Activated CD8-positive, alpha-beta memory T cell treated with anti-CD3 and anti-CD28 coated beads, Interleukin-2, amount 50 U/mL, for 4 hours (primary cell): Measurements from ENCODE around the gene CUL3.

Experiments
- DNase-seq: peaks from one replicate; pipeline ENCODE4 v3.0.0-alpha.2; 2020

The CUL3 gene

DNA sequence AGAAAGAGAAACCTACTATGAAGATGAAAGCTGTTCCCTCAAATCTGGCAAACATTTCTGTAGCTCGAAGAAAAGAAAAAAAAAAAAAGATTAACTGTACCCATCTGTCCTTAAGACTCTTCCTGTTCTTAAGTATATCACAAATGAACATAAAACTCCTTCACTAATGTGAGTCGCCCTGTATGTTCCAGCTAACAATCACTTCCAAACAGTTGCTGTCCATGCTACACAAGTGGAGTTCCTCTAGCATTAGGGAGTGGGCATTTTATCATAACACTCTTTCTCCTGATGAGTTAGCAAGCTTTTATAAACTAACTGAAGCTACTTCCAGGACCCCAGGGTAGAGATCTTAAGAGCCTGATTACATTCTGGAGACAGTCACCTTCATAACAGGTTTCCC lies 5.8 kb downstream of the CUL3 start:
- no peak for DNase-seq

DNA sequence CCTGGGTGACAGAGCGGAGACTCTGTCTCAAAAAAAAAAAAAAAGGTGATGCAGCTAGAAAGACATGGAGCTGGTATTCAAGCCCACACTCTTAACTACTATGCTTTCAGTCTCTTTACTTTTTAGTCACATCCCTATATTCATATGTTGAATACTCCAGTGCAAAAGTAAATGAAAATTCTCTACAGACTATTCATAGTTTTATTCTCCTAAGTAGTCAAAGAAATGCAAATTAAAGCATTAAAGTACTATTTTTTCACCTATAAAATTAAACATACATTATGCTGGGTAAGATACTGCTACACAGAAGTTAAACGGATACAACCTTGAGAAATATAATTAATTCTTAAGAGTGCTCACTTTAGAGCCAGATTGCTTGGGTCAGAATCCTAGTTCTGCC lies 7.6 kb downstream of the CUL3 start:
- DNase-seq, result no peak

DNA sequence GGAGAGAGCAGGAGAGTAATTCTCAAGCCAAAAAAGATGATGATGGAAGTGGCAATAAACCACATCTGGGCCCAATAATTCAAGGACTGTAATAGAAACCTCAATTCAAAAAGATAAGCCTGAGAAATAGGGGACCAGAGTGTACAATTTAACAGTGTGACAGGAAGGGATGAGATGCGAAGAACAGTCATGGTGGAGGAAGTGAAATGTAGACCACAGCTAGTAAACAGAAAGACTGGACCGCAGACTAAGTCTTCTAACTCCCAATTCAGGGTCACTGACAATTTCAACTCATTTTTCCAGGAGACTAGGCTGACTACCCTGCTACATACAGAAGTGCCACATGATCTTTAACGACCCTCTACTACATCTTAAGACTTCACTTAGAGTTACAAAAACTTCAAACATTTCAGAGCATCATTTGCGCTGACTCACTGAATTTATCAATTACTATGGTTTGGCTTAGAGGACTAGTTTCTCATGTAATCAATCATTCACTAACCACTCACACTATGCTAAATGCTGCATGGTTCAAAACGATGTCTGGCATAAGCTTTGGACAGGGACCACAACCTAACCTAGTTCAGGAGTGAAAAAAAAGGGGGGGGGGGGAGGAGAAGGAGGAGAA lies 9.0 kb downstream of the CUL3 start:
- DNase-seq, result no peak

DNA sequence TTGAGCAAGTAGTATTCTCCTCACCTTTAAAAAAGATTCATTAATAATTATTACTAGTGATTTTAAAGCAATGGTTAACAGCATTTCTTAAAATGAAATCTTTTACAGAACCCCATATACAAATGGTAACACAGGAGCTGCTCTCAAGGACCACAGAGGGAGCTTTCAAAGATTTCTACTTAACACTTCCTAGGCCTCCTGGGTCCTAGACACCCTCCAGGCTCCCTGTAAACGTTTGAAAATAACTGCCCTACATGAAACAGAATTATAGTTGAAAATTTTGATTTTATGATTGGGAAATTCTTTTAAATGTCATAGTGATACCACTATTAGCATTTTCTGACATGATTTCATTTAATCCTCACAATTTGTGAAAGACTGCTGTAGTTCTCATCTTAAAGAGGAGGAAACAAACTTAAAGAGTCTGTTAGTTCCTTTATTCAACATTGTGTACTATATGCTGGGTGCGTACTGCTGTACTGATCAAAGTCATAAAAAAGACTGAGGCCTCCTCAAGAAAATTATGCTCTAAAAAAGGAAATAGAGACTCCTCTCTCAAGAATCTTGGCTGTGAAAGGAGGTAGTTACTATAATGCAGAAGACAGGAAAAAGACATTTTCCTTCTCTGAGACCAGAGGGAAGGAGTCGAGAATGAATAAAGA lies 10.6 kb downstream of the CUL3 start:
- DNase-seq, result no peak

DNA sequence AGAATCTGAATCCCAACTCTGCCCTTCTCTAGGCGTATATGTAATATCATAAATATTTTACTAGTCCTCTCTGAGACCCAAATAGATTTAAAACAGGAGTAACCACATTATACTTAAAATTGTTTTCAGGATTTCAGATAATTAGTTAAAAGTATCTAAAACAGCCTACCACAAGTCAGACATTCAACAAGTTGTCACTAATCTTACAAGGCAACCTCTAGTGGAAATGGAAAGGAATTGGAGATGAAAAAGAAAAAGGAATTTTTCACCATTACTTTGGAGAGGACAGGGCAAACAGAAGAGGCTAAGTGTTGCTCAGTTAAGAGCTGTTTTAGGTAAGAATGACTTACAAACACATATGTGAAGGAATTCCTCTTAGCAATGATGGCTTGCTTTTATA lies 11.4 kb downstream of the CUL3 start:
- no peak for DNase-seq

DNA sequence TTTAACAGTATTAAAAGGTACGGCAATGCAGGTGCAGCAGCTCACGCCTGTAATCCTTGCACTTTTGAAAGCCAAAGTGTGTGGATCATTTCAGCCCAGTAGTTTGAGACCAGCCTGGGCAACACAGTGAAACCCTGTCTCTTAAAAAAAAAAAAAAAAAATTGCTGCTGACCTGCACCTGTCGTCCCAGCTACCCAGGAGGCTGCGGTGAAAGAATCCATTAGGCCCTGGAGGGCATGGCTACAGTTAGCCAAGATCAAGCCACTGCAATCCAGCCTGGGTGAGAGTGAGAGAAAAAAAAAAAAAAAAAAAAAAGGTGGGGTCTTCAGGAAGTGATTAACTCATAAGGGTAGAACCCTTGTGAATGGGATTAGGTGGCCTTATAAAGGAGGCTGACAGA lies 12.8 kb downstream of the CUL3 start:
- no peak for DNase-seq

DNA sequence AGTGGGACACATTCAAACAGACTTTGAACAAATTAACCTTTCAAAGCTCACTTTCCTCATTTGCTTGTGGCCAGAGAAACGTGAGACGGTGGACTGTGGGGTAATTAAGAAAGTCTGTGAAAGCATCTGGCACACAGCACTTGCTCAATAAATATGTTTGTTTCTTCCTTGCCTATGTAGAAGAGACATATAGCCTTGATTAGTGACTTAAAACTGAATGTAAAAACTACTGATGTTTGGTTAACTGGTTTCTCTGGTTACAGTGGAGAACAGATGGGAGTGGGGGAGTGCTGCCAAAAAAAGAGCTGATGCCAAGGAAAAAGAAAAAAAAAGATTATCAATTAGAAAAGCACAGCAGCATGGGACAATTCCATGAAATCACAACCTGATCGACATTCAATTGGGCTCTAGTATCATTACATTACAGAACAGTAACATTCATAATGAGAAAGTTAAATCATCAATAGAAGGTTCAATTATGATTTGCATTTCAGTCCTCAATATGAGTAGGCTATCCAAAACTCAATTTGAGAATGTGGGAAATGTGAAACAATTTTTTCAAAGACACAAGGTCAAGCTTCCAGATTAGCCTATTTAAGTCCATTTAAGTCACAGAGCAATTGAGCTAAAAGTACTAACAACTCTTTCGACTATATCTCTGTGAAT lies 14.7 kb downstream of the CUL3 start:
- no peak for DNase-seq

DNA sequence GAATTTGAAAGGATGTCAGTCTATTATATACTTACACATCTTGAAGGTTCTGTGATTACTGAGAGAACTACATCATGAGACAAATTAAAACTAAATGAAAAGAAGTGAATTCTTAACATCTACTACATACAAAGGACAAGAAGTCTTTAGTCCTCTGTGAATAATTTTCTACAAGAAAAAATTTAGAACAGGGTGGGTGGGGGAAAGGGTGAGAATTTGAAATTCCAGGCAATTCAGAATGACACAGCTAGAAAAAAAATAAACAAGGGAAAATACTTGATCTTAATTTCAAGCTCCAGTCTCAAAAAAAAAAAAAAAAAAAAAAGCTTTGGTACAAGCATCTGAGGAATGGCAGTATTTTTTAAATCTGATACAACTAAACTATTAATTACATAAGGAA lies 15.5 kb downstream of the CUL3 start:
- no peak for DNase-seq

DNA sequence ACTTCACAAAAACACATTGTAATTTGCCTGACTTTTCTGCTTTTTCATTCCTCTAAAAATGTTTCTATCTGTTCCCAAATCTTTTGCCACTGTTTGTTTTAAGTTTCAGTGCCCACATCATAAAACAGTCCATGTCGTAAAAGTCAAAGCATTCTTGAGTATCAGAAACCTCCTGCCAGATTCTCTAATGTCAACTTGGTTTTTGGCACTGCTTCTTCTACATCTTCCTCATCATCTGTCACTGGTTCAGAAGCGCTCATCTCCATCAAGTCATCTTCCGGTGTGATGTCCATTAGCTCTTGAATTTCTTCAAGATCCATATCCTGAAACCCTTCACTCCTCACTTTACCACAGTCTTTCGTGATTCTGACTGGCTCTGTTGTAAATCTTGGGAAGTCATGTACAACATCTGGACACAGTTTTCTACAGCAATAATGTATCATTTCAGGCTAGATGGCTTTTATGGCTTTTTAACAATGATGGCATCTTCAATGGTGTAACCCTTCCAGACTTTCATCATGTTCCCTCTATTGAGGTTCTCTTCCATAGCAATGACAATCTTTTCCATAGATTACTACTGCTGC lies 19.6 kb downstream of the CUL3 start:
- DNase-seq, result no peak

DNA sequence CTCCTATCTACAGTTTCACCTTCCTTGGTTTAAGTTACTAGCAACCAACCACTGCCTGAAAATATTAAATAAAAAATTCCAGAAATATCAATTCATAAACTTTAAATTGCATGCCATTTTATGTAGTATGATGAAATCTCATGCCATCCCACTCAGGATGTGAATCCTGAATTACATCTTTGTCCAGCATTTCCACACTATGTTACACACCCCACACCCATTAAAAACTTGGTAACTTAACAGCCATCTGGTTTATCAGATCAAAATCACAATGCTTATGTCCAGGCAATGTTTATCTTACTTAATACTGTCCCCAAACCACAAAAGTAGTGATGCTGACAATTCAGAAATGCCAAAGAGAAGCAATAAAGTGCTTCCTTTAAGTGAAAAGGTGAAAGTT lies 21.6 kb downstream of the CUL3 start:
- no peak for DNase-seq

DNA sequence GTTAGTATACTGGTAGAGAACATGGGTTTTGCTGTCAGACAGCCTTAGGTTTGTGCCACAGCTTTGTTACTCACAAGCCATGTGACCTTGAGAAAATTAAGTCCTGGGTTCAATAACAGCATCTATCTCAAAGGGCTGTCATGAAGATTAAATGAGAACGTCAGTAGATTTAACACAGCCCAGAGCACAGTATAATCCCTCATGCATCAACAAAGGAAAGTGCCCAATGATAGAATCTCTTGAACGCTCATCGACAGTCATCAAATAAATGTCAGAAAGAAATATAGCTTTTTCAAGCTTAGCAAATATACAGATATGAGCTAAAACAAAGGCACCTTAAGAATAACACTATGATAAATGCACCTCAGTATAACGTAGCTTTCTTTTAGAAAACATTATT lies 22.3 kb downstream of the CUL3 start:
- no peak for DNase-seq

DNA sequence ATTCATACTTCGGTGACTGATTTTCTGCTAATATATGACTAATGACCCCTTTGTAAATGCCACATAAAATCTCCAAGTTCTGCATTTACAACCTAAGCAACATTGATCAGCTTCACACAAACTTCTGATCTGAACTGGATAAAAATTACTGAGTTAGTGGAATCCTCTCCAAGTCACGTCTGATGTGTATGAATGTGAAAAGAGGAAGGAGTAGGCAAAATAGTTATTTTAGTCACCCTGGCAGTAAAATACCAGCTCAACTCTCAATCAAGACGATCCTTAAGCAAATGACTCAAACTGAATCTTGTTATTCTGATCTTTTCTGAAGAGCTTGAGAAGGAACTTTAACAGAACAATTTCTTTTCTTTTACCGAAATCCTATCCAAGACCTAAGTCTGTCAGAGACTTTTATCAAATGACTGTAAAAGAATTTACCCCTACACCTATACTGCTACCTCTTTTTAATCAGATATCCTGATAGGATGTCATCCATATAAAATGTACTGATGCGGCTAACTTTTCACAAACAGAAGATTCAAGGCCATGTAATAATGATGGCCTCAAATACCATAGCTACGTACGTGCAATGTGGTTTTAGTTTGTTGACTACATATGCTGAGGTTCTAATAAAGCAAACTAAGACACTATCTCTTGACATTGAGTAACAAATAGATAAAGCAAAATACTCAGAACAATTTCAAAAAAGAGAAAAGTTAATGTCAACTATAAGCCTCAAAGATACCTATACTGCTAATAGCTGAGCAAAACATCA lies 23.7 kb downstream of the CUL3 start:
- DNase-seq, result no peak

DNA sequence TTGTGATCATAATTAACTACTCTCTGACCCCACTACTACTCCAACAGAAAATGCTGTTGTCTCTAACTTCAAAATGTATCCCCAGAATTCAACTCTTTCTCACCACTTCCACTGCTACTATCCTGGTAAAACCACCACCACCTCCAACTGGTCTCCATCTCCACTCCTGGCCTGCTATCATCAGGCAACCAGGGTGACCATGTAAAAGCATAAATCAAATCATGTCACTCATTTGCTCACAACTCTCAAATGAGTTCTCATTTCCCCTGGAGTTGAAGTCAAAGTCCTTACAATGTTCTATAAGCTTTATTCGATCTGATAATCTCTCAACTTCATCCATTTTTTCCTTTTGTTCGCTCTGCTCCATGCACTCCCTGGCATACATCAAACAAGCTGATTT lies 24.6 kb downstream of the CUL3 start:
- DNase-seq, result no peak

DNA sequence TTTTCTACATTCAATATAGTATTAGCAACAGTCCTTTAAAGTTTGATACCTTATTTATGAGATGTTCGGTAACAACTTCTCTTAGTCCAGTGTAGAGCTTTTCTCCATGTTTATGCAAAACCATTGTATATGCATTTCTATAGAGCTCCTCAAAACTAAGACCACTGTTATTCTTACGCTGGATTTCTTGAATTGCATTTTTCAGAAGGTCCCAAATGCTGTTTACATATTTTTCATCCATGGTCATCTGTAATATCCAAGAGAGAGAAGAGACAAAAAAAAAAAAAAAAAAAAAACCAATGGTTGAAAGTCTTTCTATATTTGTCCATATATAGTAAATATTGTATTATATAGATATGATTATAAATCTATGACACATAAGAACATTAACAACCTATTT lies 27.6 kb downstream of the CUL3 start:
- DNase-seq, result no peak

DNA sequence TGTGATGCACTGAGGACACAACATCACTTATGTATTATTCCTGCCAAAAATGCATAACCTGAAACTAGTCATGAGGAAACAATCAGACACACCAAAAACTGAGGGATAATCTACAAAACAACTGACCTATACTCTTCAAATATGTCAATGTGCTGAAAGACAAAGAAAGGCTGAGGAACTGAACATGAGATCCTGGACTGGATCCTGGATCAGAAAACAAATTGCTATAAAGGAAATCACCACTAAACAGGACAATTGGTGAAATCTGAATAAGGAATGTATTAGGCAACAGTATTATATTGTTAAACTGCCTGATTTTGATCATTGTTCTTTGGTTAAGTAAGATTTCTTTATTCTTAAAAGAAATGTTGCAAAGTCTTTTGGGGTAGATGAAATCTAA lies 28.8 kb downstream of the CUL3 start:
- no peak for DNase-seq

DNA sequence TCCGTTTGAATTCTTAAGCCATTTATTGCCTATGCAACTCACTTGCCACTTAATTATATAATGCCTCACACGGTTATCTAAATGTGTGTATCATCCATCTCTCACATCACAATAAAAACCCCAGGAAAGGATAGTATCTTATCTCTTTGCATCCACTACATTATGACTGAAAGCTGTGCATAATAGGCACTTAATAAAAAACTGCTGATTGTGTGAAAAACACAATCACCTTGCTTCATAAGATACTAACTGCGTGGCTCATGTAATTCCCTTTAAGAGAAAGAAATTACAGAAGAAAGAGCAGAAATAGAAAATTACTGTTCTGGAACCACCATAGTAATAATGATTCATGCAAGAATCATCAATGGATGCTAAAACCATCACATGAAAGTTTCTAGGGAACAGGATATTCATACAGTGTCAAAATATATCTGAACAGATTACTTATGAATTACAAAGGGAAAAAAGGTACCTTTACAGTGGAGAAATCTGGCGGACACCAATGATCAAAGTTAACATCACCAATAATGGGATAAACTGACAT lies 29.3 kb downstream of the CUL3 start:
- DNase-seq, result no peak

DNA sequence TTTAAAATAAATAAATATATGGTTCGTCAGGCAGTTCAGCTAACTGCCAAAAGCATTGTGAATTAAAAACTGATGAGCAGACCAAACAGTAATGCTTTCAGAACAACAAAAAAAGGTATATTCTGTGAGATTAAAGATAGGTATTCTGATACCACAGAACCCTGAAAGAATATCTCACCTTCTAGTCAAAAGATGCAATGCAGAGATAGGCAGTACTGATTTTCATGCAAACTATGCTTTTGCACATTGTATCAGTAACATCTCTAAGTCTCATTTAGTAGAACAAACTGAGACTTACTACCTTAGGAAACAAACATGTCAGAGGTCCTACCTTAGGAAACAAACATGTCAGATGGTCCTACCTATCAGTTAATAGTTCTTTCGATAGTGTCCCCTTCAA lies 32.4 kb downstream of the CUL3 start:
- no peak for DNase-seq

DNA sequence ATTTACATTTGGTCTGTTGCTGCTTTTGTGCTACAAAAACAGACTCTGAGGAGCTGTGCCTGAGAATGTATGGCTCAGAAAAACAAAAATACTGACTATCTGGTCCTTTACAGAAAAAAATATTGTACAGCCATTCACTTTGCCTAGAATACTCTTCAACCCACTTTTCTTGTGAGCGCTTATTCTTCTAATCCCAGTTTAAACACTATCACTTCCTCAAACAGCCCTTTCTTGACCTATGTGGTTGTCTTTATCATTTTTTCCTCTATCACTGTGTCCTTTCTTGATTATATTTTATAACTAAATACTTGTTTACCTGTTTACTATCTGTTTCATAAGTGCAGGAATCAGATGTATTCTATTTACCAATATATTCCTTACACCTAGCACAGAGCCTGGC lies 33.5 kb downstream of the CUL3 start:
- no peak for DNase-seq

DNA sequence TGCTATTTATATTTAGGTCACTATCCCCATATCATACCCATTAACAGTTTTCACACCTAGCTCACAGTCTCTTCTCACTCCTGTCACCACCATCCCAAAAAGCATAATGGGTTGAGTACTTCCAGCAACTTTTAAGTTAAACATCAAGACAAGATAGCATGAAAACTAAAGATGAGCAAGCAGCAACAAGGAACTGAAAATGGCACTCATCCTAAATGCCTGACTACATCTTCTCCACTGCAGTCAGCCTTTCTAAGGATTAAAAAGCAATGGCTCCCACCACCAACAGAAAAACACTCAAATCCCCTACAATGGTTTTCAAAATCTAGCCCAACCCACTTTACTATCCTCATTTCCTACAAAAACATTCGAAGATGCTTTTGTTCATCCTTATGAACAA lies 38.2 kb downstream of the CUL3 start:
- no peak for DNase-seq

DNA sequence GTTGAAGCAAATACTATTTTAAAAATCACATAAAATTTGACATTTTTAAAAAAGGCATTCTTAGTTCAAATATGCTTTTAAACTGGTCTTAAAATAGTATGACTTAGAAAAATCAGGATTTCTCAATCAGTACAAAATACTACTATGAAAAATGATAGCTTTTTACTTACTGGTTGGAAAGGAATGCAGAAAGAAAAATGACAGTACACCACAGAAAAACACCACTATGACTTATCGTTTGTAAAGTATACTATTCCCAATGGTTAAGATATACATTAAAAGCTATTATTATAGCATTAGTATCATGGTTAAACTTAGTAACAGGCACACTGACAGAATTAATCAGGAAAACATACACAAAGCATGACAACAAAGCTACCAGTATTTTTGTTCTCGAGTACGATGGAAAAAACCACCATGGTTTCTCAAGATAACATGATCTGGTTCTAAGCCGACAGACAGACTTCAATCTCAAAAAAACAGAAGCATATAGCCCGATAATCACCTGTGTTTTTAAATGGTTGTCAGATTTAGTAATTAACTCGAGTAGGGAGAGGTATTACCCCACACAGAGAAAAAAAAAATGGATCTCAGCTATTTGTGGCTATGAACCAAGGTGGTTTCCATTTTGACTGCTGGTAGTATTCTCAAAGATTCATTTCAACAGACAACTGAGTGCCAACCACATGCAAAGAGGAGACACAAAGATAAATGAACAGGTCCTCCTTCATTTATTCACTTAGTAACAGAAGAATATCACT lies 39.1 kb downstream of the CUL3 start:
- no peak for DNase-seq

DNA sequence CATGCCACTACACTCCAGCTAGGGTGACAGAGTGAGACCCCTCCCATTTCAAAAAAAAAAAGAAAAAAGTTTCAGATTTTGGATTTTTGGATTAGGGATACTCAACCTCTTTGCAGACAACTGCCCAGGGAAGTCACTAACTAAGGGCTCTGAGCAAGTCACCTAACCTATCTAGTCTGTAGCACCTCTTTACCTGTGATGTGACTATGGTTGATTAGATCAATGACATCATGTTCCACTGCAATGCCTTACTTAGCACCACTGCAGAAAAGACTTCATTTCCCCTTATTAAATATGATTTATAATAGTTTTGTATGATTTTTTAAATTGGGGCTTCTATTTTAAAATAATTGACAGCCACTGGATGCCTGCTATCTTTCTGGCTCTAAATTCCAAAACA lies 41.2 kb downstream of the CUL3 start:
- no peak for DNase-seq

DNA sequence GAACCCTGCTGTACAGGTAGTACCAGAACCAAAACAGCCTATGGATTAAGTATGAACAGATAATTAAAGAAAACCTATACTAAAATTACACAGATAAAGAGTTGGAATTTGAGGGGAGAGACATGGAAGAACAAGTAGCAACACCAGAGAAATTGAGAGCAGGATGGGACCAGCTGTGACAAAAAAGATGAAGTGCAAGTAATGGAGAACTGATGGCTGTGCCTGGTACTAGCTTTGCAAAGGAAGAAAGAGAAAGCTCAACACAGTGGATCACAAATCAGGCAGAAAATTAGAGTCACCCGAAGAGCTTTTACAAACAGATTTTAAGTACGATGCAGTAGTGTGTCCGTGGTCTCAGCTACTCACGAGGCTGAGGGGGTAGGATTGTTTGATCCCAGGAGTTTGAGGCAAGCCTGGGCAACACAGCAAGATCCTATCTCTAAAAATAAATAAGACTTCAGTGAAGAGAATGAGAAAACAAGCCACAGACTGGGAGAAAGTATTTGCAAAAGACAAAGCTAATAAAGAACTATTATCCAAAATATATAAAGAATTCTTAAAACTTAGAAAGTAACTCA lies 46.5 kb downstream of the CUL3 start:
- DNase-seq, result no peak
